NCI-H774 (cell line): ENCODE data around the gene CDKN2A.
"Not testable (repeated sequence)": the region's sequence is repeated elsewhere in the genome, so short reads cannot be mapped to it uniquely, and the experiment has no call there.

Source experiments
- DNase-seq: peaks from one replicate; lab custom pipeline; 2025; lab: John Stamatoyannopoulos, UW

Gene CDKN2A

GRCh38 chr9:21982391-21982790 lies 11.8 kb downstream of the CDKN2A start:
- no peak for DNase-seq

- DNase-seq, result no peak
Measured at GRCh38 chr9:21976334-21976875, 17.8 kb downstream of the CDKN2A start.

- DNase-seq, result peak; percentile 94
Measured at GRCh38 chr9:21974722-21975409, 19.3 kb downstream of the CDKN2A start.

GRCh38 chr9:21974343-21974721 lies 19.9 kb downstream of the CDKN2A start:
- peak; percentile 65 for DNase-seq

GRCh38 chr9:21972361-21972760 lies 21.8 kb downstream of the CDKN2A start:
- DNase-seq, result no peak

- no peak for DNase-seq
Measured at GRCh38 chr9:21970800-21971640, 23.2 kb downstream of the CDKN2A start.

- DNase-seq, result no peak
Measured at GRCh38 chr9:21969951-21970799, 24.0 kb downstream of the CDKN2A start.

- DNase-seq, result no peak
Measured at GRCh38 chr9:21969011-21969940, 24.9 kb downstream of the CDKN2A start.

- no peak for DNase-seq
Measured at GRCh38 chr9:21968331-21969010, 25.7 kb downstream of the CDKN2A start.

- no peak for DNase-seq
Measured at GRCh38 chr9:21967702-21968101, 26.5 kb downstream of the CDKN2A start.

- DNase-seq, result no peak
Measured at GRCh38 chr9:21967169-21967568, 27.0 kb downstream of the CDKN2A start.

- DNase-seq, result no peak
Measured at GRCh38 chr9:21966140-21966851, 27.9 kb downstream of the CDKN2A start.

GRCh38 chr9:21965401-21965951 lies 28.7 kb downstream of the CDKN2A start:
- no peak for DNase-seq

- DNase-seq, result no peak
Measured at GRCh38 chr9:21964925-21965385, 29.2 kb downstream of the CDKN2A start.

GRCh38 chr9:21961569-21961968 lies 32.6 kb downstream of the CDKN2A start:
- DNase-seq, result no peak

- DNase-seq, result not testable (repeated sequence)
Measured at GRCh38 chr9:21959268-21959667, 34.9 kb downstream of the CDKN2A start.

- DNase-seq, result no peak
Measured at GRCh38 chr9:21958833-21959232, 35.4 kb downstream of the CDKN2A start.

- no peak for DNase-seq
Measured at GRCh38 chr9:21945606-21946005, 48.6 kb downstream of the CDKN2A start.

- no peak for DNase-seq
Measured at GRCh38 chr9:21943464-21943863, 50.7 kb downstream of the CDKN2A start.
